HepG2 (cell line): ENCODE results near the gene EVI5. TPM values are rescaled to one million over a fixed set of nuclear protein-coding genes. Genes with fewer than 3 reads are reported as not detected.
A peak's percentile ranks its signal among the peaks of the same experiment; 100 is the strongest.

Source experiments
- CEBPB ChIP-seq: IDR thresholded peaks from 2 replicates; pipeline ENCODE4 v1.6.1; 2011; ENCODE audit warnings: low read depth, low read length, improper control_type of control experiment, borderline replicate concordance
- MAFF ChIP-seq: IDR thresholded peaks from 2 replicates; pipeline ENCODE4 v1.6.1; 2011; ENCODE audit warnings: low read depth, low read length, improper control_type of control experiment
- MED1 ChIP-seq: sonication (generic); formaldehyde crosslinking; IDR thresholded peaks from 2 replicates; pipeline ENCODE4 v1.4.0; 2020; ENCODE audit warnings: missing genetic modification reagents
- NFAT5 ChIP-seq: sonication (generic); formaldehyde crosslinking; IDR thresholded peaks from 2 replicates; pipeline ENCODE4 v1.4.0; 2020; ENCODE audit warnings: missing genetic modification reagents
- POLR2A ChIP-seq, 2 experiments: IDR thresholded peaks; 2 replicates each; pipeline ENCODE4 v1.6.1; 2011; ENCODE audit warnings: low read depth in 2 of 2, low read length in 2 of 2, mild to moderate bottlenecking in 1 of 2, moderate library complexity in 1 of 2; ENCODE audit not compliant: insufficient read depth in 1 of 2
- SAP130 ChIP-seq: IDR thresholded peaks from 2 replicates; pipeline ENCODE4 v1.6.1; 2016; ENCODE audit warnings: low read depth
- SOX13 ChIP-seq, 3 experiments: fragments of 450-650 bp in 1 of 3; sonication (generic) in 1 of 3; formaldehyde crosslinking in 1 of 3; IDR thresholded peaks in 2 of 3; conservative IDR thresholded peaks in 1 of 3; 2 replicates each; pipeline versions ENCODE4 v1.5.0 to v1.6.1; 2016 to 2020; ENCODE audit warnings: antibody characterized with exemption in 1 of 3, mild to moderate bottlenecking in 1 of 3, missing compliant biosample characterization in 1 of 3, missing genetic modification reagents in 1 of 3, moderate library complexity in 1 of 3
- UBTF ChIP-seq: sonication (generic); formaldehyde crosslinking; IDR thresholded peaks from 2 replicates; pipeline ENCODE4 v1.4.0; 2020; ENCODE audit warnings: mild to moderate bottlenecking, missing genetic modification reagents
- YY1 ChIP-seq: IDR thresholded peaks from 2 replicates; pipeline ENCODE4 v1.6.1; 2011; ENCODE audit warnings: low read length, low read depth, moderate library complexity, mild to moderate bottlenecking; ENCODE audit not compliant: insufficient read depth, insufficient replicate concordance
- ZBTB38 ChIP-seq: sonication (generic); formaldehyde crosslinking; IDR thresholded peaks from 2 replicates; pipeline ENCODE4 v1.5.1; 2020; ENCODE audit warnings: mild to moderate bottlenecking, missing genetic modification reagents
- ZFP82 ChIP-seq: sonication (generic); formaldehyde crosslinking; IDR thresholded peaks from 2 replicates; pipeline ENCODE4 v1.5.1; 2020; ENCODE audit warnings: mild to moderate bottlenecking, missing genetic modification reagents, borderline replicate concordance
- ZFP91 ChIP-seq: sonication (generic); formaldehyde crosslinking; IDR thresholded peaks from 2 replicates; pipeline ENCODE4 v1.9.0; 2022; ENCODE audit warnings: missing genetic modification reagents, mild to moderate bottlenecking, borderline replicate concordance
- ZNF180 ChIP-seq: sonication (generic); formaldehyde crosslinking; IDR thresholded peaks from 2 replicates; pipeline ENCODE4 v1.4.0; 2020; ENCODE audit warnings: low read depth, missing genetic modification reagents, borderline replicate concordance
- ZNF205 ChIP-seq: IDR thresholded peaks from 2 replicates; pipeline ENCODE4 v1.6.1; 2018; ENCODE audit warnings: missing biosample characterization, missing genetic modification reagents
- ZNF256 ChIP-seq: sonication (generic); formaldehyde crosslinking; conservative IDR thresholded peaks from 2 replicates; pipeline ENCODE4 v1.4.0; 2020; ENCODE audit warnings: missing genetic modification reagents
- ZNF282 ChIP-seq: fragments of 450-650 bp; IDR thresholded peaks from 2 replicates; pipeline ENCODE4 v1.6.1; 2018; ENCODE audit not compliant: partially characterized antibody
- ZNF816 ChIP-seq: sonication (generic); formaldehyde crosslinking; IDR thresholded peaks from 2 replicates; pipeline ENCODE4 v1.8.0; 2022; ENCODE audit warnings: missing genetic modification reagents, mild to moderate bottlenecking, borderline replicate concordance
- polyA plus RNA-seq, 8 experiments: library from polyadenylated mRNA; depleted of rRNA in 3 of 8; stranded (reverse) in 7 of 8; unstranded in 1 of 8; fragments of >200 nt; fragmentation: Illumina TruSeq in 4 of 8; extraction: Trizol in 4 of 8; gene quantifications; 2 replicates each; pipeline versions ENCODE4 v1.2.1 to v1.2.3, GENCODE V29; 2011 to 2016; ENCODE audit warnings: low read depth in 4 of 8, missing spikeins in 1 of 8, mixed read lengths in 1 of 8; ENCODE audit not compliant: insufficient read depth in 1 of 8
- total RNA-seq, 5 experiments: library from RNA; depleted of rRNA; stranded (reverse); fragments of >200 nt; fragmentation: Illumina TruSeq; extraction: Trizol; gene quantifications; 2 replicates each; pipeline ENCODE4 v1.2.3, GENCODE V29; 2016; ENCODE audit warnings: low read depth in 1 of 5

EVI5 gene
- total and polyA plus RNA-seq, 2 of the 13 experiments (the other 11 are each of a cell fraction or from before 2014, with no cell fraction given), result 4.0 to 12.6 TPM

GRCh38 chr1:92503043-92503925 lies 281.6 kb downstream of the EVI5 start (continued):
- TF ChIP-seq POLR2A (IDR thresholded peaks at IDR 0.05; ENCODE audit: insufficient read depth in 1 of 2, low read depth in 2 of 2, low read length in 2 of 2) (no peak), YY1 (no peak), ZNF816 (CRISPR knock-in tag) (no peak), MAFF (0 out of 2 replicates have a peak, but pooled peaks have one; percentile 9), ZNF205 (CRISPR knock-in tag) (no peak), ZBTB38 (CRISPR knock-in tag) (0 out of 2 replicates have a peak, but pooled peaks have one; percentile 16), ZNF256 (no peak), CEBPB (peak; percentile 89), ZFP91 (CRISPR knock-in tag) (no peak), SOX13 (IDR thresholded peaks at IDR 0.05) (no peak), SOX13 (CRISPR knock-in tag; conservative IDR thresholded peaks at IDR 0.05 in 1 of 2, IDR thresholded peaks at IDR 0.05 in 1 of 2) (0 out of 4 replicates have a peak, but pooled peaks of 1 of the 2 experiments have one; percentile 21), NFAT5 (CRISPR knock-in tag) (no peak), ZNF282 (no peak), SAP130 (CRISPR knock-in tag) (peak; percentile 19; the same call in 1 of the 2 replicates), ZFP82 (CRISPR knock-in tag) (no peak), UBTF (CRISPR knock-in tag) (no peak), ZNF180 (CRISPR knock-in tag) (no peak), MED1 (CRISPR knock-in tag) (no peak)
